NOMO-1 treated with DMSO at 0.1 percent for 48 hours (cell line): ENCODE data around the gene CCNG2.
A peak's percentile ranks its signal among the peaks of the same experiment; 100 is the strongest.

ENCODE experiments used
- DNase-seq: peaks from one replicate; lab custom pipeline; 2025; ENCODE audit not compliant: unreplicated experiment; lab: John Stamatoyannopoulos, UW

Gene CCNG2

DNA sequence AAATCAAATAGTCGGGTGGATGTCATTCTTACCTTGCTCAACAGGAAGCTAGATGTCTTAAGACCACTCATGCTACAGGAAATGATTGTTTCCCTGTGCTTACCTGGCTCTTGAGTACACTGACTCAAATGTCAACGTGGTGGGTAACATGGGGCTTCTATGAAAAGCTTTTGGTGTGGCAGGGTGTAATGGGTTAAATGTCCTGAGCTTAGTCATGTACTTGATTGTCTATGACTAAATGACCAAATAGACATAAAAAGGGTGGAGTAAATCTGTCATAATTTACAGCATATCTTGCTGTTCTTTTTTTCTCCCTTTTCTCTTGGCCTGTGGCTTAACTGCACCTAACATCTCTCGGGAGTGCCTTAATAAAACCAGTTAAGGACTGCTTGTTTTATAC, 44.9 kb downstream of the CCNG2 start:
- no peak for DNase-seq

DNA sequence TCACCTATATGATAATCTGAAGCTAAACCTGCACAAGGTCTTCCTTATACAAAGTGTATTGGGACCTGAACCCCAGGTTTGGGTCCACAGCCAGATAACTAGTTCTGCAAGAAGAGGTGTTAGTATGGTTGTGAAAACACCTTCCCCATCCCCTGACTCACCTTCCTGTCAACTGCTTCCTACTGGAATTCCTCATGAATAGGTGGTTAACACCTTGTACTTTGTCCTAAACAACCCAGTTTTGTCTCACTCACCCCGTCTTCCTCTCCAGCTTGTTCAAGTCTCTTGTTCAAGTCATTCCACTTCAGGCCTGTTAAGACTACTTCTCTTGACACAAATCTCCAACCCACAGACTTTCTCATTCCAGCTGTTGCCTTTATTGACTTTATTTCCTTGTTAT, 45.5 kb downstream of the CCNG2 start:
- DNase-seq: no peak

DNA sequence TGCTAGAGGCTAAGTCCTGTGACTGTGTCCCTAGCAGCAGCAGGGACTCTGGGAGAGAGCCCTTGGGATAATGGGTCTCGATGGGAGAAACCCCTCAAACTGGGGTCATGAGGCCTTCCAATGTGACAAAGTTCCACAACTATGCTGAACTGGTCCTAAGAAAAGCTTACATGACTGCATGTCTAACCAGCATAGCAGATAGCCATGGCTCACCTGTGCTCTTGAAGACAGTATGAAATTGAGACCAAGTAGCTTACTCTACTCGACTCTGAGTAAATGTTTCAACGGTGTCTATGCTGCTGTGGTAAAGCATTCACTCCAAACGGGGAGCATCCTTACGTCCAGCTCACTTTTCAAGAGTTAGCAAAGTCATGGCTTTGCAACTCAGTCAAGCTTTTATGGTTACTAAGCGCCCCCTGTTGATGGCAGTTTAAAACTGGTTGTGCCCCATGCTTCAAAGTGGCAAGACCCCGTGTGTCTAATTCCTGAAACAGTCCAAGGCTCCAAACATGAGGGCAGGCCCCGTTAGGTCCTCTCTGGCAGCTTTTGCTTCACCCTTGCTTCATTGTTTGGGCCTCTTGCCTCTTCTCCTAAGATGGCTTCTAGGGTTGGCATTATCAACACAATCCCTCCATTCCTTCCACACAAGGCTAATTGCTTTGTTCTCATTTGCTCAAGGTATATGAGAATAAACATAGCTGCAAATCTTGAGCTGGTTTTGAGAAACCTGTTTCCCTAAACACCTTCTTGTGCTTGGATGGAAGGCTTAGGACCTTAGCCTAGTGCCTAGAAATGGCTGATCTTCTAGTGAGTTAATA, 46.6 kb downstream of the CCNG2 start:
- DNase-seq: peak; percentile 63

DNA sequence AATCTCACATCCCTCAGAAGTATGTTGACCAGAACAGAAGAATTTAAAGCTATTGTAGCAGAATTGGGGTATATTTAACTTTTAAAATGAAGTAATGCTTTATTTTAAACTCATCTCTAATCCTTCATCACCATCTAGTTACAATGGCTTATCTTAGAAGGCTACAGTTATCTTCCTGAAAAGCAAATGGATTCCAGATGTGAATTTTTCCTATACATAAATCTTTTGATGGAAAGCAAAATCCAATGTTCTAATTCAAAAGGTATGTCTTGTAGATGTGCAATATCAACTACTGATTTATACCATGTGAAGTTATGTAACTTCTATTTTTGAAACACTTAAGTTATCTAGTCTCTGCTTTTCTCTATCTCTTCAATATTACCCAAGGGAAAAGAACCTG, 47.6 kb downstream of the CCNG2 start:
- no peak for DNase-seq

DNA sequence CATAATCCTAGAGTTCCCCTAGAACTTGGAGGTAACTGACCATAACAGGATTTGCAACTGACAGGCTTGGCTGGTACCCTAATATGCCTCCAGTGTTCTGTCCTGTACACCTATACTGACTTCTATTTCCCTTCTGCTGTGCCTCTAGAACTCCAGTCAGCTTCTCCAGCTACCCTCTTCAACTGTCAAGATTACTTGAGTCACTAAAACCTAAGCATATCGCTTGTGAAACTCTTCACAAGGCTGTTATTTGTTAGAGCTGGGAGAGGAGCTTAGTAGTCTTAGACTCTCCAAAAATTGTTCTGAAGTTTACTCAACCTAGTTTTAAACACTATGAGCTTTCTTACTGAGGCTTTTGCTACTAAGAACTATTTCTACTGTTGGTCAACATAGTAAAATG, 52.0 kb downstream of the CCNG2 start:
- no peak for DNase-seq

DNA sequence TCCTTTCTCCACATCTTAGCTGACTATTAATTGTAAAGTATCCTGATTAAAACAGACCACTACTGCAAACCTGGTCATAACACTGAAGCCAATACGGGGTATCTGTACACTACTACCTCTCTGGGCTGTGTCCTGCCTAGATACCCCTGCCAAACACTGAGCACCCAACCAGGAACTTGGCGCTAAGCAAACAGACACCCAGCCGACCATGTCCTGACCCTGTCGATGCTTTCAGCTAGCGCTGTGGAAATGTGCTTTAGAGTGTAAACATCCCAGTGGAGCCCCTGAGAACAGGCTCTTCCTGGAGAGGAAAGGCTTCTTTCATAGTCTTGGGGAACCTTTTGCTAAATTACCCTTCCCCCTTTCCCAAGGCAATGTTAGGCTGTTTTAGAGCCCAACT, 52.9 kb downstream of the CCNG2 start:
- DNase-seq: no peak

DNA sequence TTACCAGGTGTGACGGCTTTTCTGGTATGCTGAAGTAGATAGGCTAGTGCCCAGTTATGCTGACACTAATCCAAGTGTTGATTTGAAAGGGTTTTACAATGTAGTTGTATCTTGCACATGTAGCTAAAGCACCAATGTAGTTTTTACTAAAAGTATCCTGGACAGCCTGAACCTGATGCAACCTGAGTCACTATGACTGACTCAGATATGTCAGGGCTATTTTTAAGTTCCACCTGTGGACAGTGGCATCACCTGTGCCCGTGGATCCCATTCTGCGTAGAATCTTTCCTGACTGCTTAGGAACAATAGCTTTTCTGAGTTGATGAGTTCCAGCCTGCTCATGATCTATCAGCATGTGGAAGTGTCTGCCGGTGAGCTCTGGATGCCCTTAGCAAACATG, 58.1 kb downstream of the CCNG2 start:
- no peak for DNase-seq

DNA sequence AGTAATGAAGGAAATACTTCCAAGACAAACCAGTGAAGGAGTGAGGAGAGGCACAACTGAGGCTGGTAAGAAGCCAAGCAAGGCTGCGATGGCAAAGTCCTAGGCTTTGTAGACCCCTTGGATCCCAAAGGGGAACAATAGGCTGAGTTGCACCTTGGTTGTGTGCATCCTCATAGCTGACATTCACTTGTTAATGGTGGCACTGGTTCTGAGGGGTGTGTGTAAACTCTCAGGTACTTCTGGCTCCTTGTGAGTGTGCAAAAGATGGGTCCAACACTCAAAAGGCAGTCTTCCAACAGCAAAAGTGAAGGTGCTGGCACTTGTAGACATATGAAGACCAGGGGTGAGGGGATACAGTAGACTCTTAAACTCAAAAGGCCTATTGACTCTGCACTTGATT, 60.5 kb downstream of the CCNG2 start:
- no peak for DNase-seq

DNA sequence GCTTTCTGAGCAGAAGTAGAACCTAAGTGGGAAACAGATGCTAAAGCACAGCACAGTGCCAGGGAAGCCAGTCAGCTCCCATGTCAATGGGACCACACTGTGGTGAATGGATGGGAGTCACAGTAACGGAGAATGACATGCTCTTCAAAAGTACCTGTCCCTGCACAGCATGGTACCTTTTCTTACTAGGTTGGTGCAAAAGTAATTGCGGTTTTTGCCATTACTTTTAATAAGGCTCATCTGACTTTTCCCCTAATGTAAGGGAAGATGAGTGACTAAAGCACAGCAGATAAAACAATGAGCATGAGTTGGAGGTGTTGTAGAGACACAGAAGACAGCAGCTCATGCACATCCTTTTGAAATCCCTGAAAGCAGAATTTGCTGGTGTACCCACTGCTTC, 62.3 kb downstream of the CCNG2 start:
- no peak for DNase-seq
